IPS-18c (cell line): Measurements from ENCODE around the gene FAM167B.
"Not testable (repeated sequence)": the region's sequence is repeated elsewhere in the genome, so short reads cannot be mapped to it uniquely, and the experiment has no call there.

Experiments
- H3K4me3 ChIP-seq: 2 replicates; pipeline ENCODE4 v1.7.0; 2013; ENCODE audit warnings: low read depth, mild to moderate bottlenecking, low read length, moderate library complexity; ENCODE audit not compliant: insufficient read depth
- H3K9me3 ChIP-seq: one replicate; pipeline ENCODE4 v1.6.1; 2013; ENCODE audit warnings: mild to moderate bottlenecking, low read length, moderate library complexity; ENCODE audit not compliant: control insufficient read depth, insufficient read depth

The FAM167B gene

GRCh38 chr1:32247983-32248889, 1.2 kb downstream of the FAM167B start:
- peak overlapping the region; percentile 49 for H3K4me3 ChIP-seq
- no peaks in the 10 kb centered on the region for H3K9me3 ChIP-seq

- Histone ChIP-seq H3K9me3 (no peaks in the 10 kb centered on the region), H3K4me3 (no peak overlapping the region)
Observed at GRCh38 chr1:32249831-32250525, 3.0 kb downstream of the FAM167B start.

- Histone ChIP-seq H3K9me3 (no peaks in the 10 kb centered on the region), H3K4me3 (no peak within 1 kb of the TSS)
Observed at GRCh38 chr1:32250893-32251716, 4.1 kb downstream of the FAM167B start, which contains the start of gene LCK. Gene LCK, plus strand, starts transcription at chr1:32251265. Its CDS starts 23,065 bp downstream, at chr1:32274330.

- Histone ChIP-seq H3K9me3 (no peaks in the 10 kb centered on the region), H3K4me3 (no peak overlapping the region)
Observed at GRCh38 chr1:32255072-32256071, 8.3 kb downstream of the FAM167B start.

GRCh38 chr1:32256473-32257226, 9.6 kb downstream of the FAM167B start:
- Histone ChIP-seq H3K4me3 (no peak overlapping the region), H3K9me3 (no peaks in the 10 kb centered on the region)

GRCh38 chr1:32257227-32257508, 10.1 kb downstream of the FAM167B start:
- Histone ChIP-seq H3K9me3 (no peaks in the 10 kb centered on the region), H3K4me3 (no peak overlapping the region)

- H3K9me3 ChIP-seq, H3K4me3 ChIP-seq: not testable (repeated sequence)
Observed at GRCh38 chr1:32263236-32263593, 16.2 kb downstream of the FAM167B start.

- H3K9me3 ChIP-seq: no peaks in the 10 kb centered on the region
- H3K4me3 ChIP-seq: no peak overlapping the region
Observed at GRCh38 chr1:32263744-32264143, 16.7 kb downstream of the FAM167B start.

- Histone ChIP-seq H3K4me3 (no peak overlapping the region), H3K9me3 (no peaks in the 10 kb centered on the region)
Observed at GRCh38 chr1:32265846-32266245, 18.8 kb downstream of the FAM167B start.

- H3K9me3 ChIP-seq: no peaks in the 10 kb centered on the region
Observed at GRCh38 chr1:32266921-32267591, 20.0 kb downstream of the FAM167B start.

GRCh38 chr1:32269744-32270143, 22.7 kb downstream of the FAM167B start:
- Histone ChIP-seq H3K9me3 (no peaks in the 10 kb centered on the region), H3K4me3 (no peak overlapping the region)

More at GRCh38 chr1:32266921-32267591, 20.0 kb downstream of the FAM167B start:
- H3K4me3 ChIP-seq: no peak overlapping the region

GRCh38 chr1:32272557-32273390, 25.8 kb downstream of the FAM167B start:
- Histone ChIP-seq H3K9me3 (no peaks in the 10 kb centered on the region), H3K4me3 (no peak overlapping the region)

- peak overlapping the region; percentile 32; the same call in 1 of the 2 replicates for H3K4me3 ChIP-seq
- no peaks in the 10 kb centered on the region for H3K9me3 ChIP-seq
Observed at GRCh38 chr1:32273391-32274208, 26.6 kb downstream of the FAM167B start.
